Hepatocyte (in vitro differentiated cells): ENCODE results near the gene CPA1. TPM values are rescaled to one million over a fixed set of nuclear protein-coding genes. Genes with fewer than 3 reads are reported as not detected.

Experiments
- DNase-seq: peaks from one replicate; pipeline ENCODE4 v3.0.0-alpha.2; 2016; ENCODE audit warnings: low spot score
- H2AFZ ChIP-seq: fragments of 200-600 bp; sonication (generic); 2 replicates; pipeline ENCODE4 v1.6.0; 2016; ENCODE audit warnings: antibody characterized with exemption, mild to moderate bottlenecking
- H3K27ac ChIP-seq: fragments of 200-600 bp; sonication (generic); 2 replicates; pipeline ENCODE4 v1.5.1; 2016; ENCODE audit warnings: mild to moderate bottlenecking
- H3K27me3 ChIP-seq: fragments of 200-600 bp; sonication (generic); 2 replicates; pipeline ENCODE4 v1.6.1; 2016
- H3K36me3 ChIP-seq: fragments of 200-600 bp; sonication (generic); replicated peaks from 2 replicates; pipeline ENCODE4 v1.5.1; 2016; ENCODE audit warnings: low read depth; ENCODE audit not compliant: insufficient read depth
- H3K4me1 ChIP-seq: fragments of 200-600 bp; sonication (generic); 2 replicates; pipeline ENCODE4 v1.5.1; 2016; ENCODE audit warnings: mild to moderate bottlenecking, moderate library complexity; ENCODE audit not compliant: insufficient read depth
- H3K4me2 ChIP-seq: fragments of 200-600 bp; sonication (generic); 2 replicates; pipeline ENCODE4 v1.6.0; 2016
- H3K4me3 ChIP-seq: fragments of 200-600 bp; sonication (generic); 2 replicates; pipeline ENCODE4 v1.5.1; 2016; ENCODE audit warnings: mild to moderate bottlenecking
- H3K79me2 ChIP-seq: fragments of 200-600 bp; sonication (generic); 2 replicates; pipeline ENCODE4 v1.6.0; 2017; ENCODE audit warnings: mild to moderate bottlenecking
- H3K9me2 ChIP-seq: fragments of 200-600 bp; sonication (generic); replicated peaks from 2 replicates; pipeline ENCODE4 v1.6.0; 2017; ENCODE audit warnings: mild to moderate bottlenecking; ENCODE audit not compliant: insufficient read depth
- H3K9me3 ChIP-seq: fragments of 200-600 bp; sonication (generic); 2 replicates; pipeline ENCODE4 v1.5.1; 2016; ENCODE audit warnings: low read depth, mild to moderate bottlenecking
- H4K20me1 ChIP-seq: fragments of 200-600 bp; sonication (generic); 2 replicates; pipeline ENCODE4 v1.6.0; 2016; ENCODE audit warnings: mild to moderate bottlenecking; ENCODE audit not compliant: insufficient read depth, poor library complexity, severe bottlenecking
- CTCF ChIP-seq: fragments of 200-600 bp; sonication (generic); IDR thresholded peaks from 2 replicates; pipeline ENCODE4 v1.5.1; 2016; ENCODE audit warnings: antibody characterized with exemption, mild to moderate bottlenecking; ENCODE audit not compliant: poor library complexity
- EZH2 ChIP-seq: fragments of 200-600 bp; sonication (generic); IDR thresholded peaks from 2 replicates; pipeline ENCODE4 v1.6.1; 2016; ENCODE audit warnings: antibody characterized with exemption, mild to moderate bottlenecking, borderline replicate concordance
- EZH2phosphoT487 ChIP-seq: fragments of 200-600 bp; sonication (generic); IDR thresholded peaks from one replicate; pipeline ENCODE4 v1.6.1; 2018; ENCODE audit warnings: antibody characterized with exemption, mild to moderate bottlenecking, low read depth, moderate library complexity; ENCODE audit not compliant: unreplicated experiment, severe bottlenecking
- WGBS: methylation state at CpG from one replicate; pipeline ENCODE4 v1.1.6; 2016; ENCODE audit warnings: low lambda C conversion rate; ENCODE audit errors: missing lambda C conversion rate; 5-methylcytosine and 5-hydroxymethylcytosine counted together
- polyA plus RNA-seq: library from polyadenylated mRNA; unstranded; fragments of >200 nt; fragmentation: Nextera tagmentation; extraction: Ambion mirVana; gene quantifications from 2 replicates; pipeline ENCODE4 v1.2.1, GENCODE V29; 2016
- total RNA-seq: library from RNA; depleted of rRNA; stranded (reverse); fragments of >200 nt; gene quantifications from 2 replicates; pipeline ENCODE4 v1.2.3, GENCODE V29; 2014

Gene CPA1
- total and polyA plus RNA-seq, 2 experiments from 2014 or later, result 3.8 to 4.4 TPM

- Histone ChIP-seq H3K4me1 (peaks cover 4% of the 10 kb centered on the region), H3K9me3 (no peaks in the 10 kb centered on the region), H3K4me2 (no peak overlapping the region), H3K36me3 (no peaks in the 10 kb centered on the region), H3K27me3 (no peaks in the 10 kb centered on the region), H3K79me2 (no peaks in the 10 kb centered on the region), H2AFZ (no peak overlapping the region), H3K4me3 (no peak overlapping the region), H3K27ac (no peak overlapping the region), H3K9me2 (no peaks in the 10 kb centered on the region), H4K20me1 (no peaks in the 10 kb centered on the region)
- no peak for DNase-seq
- 86% methylated on average over 6 of the region's 6 CpGs for WGBS
- no peak for TF ChIP-seq EZH2
Observed at GRCh38 chr7:130334274-130334673, 46.0 kb upstream of the CPA1 start.

- Histone ChIP-seq H3K27me3 (no peaks in the 10 kb centered on the region), H3K36me3 (no peaks in the 10 kb centered on the region), H3K9me2 (no peaks in the 10 kb centered on the region), H3K4me1 (no peaks in the 10 kb centered on the region), H3K9me3 (no peaks in the 10 kb centered on the region), H4K20me1 (no peaks in the 10 kb centered on the region), H3K79me2 (no peaks in the 10 kb centered on the region), H2AFZ (no peak overlapping the region), H3K27ac (no peak overlapping the region), H3K4me3 (no peak overlapping the region), H3K4me2 (no peak overlapping the region)
- no peak for DNase-seq
- 88% methylated on average over 6 of the region's 6 CpGs for WGBS
- TF ChIP-seq EZH2phosphoT487 (no peak), EZH2 (no peak), CTCF (no peak)
Observed at GRCh38 chr7:130337410-130337971, 42.8 kb upstream of the CPA1 start.

GRCh38 chr7:130338233-130338632 lies 42.1 kb upstream of the CPA1 start:
- Histone ChIP-seq H3K27ac (no peak overlapping the region), H3K4me2 (no peak overlapping the region), H2AFZ (no peak overlapping the region), H3K9me3 (no peaks in the 10 kb centered on the region), H3K4me1 (no peaks in the 10 kb centered on the region), H3K27me3 (no peaks in the 10 kb centered on the region), H3K9me2 (no peaks in the 10 kb centered on the region), H3K79me2 (no peaks in the 10 kb centered on the region), H3K4me3 (no peak overlapping the region), H3K36me3 (no peaks in the 10 kb centered on the region), H4K20me1 (no peaks in the 10 kb centered on the region)
- WGBS, result 81% methylated on average over 3 of the region's 3 CpGs
- DNase-seq, result no peak
- TF ChIP-seq EZH2phosphoT487, result no peak
- no peak for TF ChIP-seq EZH2
- no peak for TF ChIP-seq CTCF

- H3K27me3 ChIP-seq, result no peaks in the 10 kb centered on the region
- H3K79me2 ChIP-seq, result no peaks in the 10 kb centered on the region
- H4K20me1 ChIP-seq, result no peaks in the 10 kb centered on the region
- H3K27ac ChIP-seq, result no peak overlapping the region
- no peak for DNase-seq
- no peak for TF ChIP-seq CTCF
- TF ChIP-seq EZH2phosphoT487, result no peak
- no peak for TF ChIP-seq EZH2
- no peaks in the 10 kb centered on the region for H3K36me3 ChIP-seq
- WGBS, result 91% methylated on average over 4 of the region's 4 CpGs
- H3K9me2 ChIP-seq, result no peaks in the 10 kb centered on the region
- no peak overlapping the region for H3K4me2 ChIP-seq
- no peak overlapping the region for H3K4me3 ChIP-seq
- no peaks in the 10 kb centered on the region for H3K4me1 ChIP-seq
- no peak overlapping the region for H2AFZ ChIP-seq
- H3K9me3 ChIP-seq, result no peaks in the 10 kb centered on the region
Observed at GRCh38 chr7:130341882-130342281, 38.4 kb upstream of the CPA1 start.
